Stimulated activated CD8-positive, alpha-beta memory T cell treated with anti-CD3 and anti-CD28 coated beads, Interleukin-2, amount 100 ng/mL, for 48 hours (primary cell): ENCODE data around the gene PPP2R2D.
"Not testable (repeated sequence)": the region's sequence is repeated elsewhere in the genome, so short reads cannot be mapped to it uniquely, and the experiment has no call there.

Source experiments
- DNase-seq, 2 donors: peaks; one replicate each; pipeline ENCODE4 v3.0.0-alpha.2; 2020; ENCODE audit warnings: low read depth in 2 of 2

Gene PPP2R2D

DNA sequence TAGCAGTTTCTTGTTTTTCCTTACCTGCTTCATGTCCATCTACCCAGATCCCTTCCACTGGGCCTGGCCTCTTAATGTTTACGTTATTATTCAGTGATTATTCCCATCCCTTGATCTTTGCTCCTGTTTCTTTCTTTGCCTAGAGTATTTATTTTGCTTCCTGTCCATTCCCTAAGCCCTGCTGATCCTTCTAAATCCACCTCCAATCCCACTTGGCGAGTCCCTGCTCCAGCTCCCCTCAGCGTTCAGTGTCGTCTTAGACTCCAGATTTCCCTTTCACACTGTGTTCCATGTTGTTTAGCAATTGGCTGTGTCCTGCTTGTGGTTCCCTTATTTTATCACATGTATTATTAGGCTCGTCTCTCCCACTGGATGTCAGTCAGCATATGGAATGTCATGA, 7.3 kb downstream of the PPP2R2D start:
- DNase-seq = no peak

DNA sequence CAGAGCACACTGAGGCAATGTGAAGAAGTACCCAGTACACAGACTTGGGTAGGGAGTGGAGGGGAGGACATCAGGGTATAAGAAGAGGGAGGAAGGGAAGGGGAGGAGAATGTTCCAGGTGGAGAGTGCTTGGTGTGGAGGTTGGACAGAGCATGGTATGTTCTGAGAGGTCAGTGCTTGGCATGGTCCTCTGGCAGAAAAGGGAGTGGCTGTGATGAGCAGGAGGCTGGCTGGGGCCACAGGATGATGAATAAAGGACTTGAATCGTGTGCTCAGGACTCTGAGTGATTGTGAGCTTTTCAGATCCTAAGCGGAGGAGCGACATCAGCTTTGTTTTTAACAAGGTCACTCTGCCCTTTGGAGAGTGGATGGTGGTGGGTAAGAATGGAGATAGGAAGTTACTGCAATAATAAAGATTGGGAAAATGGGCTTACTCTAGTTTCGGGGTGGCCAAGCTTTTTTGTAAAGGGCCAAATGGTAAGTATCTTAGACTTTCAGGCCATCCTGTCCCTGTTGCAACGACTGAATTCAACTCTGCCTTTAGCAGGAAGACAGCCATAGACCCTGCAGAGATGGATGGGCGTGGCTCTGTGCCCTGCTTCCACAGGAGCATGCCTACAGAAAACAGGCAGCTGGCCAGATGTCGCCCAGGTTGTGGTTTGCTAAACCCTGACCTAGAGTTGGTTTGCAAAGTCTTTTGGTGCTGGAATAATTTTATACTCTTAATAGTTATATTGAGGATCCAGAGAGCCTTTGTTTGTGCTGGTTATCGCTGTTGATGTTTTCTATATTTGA, 8.4 kb downstream of the PPP2R2D start:
- DNase-seq = no peak

DNA sequence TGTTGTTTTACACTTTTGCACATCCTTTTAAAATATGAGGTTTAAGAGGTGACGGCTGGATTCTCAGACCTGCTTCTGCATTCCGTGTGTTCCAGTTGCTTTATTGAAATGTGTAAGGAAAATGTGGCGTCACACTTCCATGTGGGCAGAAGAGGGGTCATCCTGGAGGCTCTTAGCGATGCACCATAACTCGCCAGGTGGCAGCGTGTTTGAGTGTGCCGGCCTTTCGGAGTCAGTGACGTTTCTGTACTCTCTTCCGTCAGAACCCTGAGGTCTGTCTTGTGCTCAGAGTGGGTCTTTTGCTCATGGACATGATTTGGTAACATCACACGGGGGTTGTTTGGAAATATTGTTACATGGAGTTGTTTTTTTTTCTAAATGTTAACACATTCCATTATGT, 9.1 kb downstream of the PPP2R2D start:
- no peak for DNase-seq

GRCh38 chr10:131910663-131911314, 10.0 kb downstream of the PPP2R2D start:
- DNase-seq = no peak

GRCh38 chr10:131911451-131911850, 10.6 kb downstream of the PPP2R2D start:
- no peak for DNase-seq

DNA sequence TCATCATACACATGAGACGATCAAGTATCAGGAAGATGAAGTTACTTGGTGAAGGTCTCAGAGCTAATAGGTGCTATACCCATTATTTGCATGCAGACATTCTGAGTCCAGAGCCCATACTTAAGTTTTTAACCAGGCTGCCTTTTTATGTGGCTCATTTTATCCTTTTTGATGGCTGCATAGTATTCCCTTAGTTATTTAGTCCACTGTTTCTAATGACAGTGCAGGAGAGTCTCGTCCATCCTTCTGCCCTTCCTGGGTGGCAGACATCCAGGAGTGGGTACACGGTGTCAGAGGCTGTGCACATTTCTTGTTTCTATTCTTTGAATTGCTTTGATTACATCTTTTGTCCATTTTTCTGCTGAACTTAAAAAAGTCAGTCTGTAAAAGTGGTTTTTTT, 11.8 kb downstream of the PPP2R2D start:
- DNase-seq = no peak

DNA sequence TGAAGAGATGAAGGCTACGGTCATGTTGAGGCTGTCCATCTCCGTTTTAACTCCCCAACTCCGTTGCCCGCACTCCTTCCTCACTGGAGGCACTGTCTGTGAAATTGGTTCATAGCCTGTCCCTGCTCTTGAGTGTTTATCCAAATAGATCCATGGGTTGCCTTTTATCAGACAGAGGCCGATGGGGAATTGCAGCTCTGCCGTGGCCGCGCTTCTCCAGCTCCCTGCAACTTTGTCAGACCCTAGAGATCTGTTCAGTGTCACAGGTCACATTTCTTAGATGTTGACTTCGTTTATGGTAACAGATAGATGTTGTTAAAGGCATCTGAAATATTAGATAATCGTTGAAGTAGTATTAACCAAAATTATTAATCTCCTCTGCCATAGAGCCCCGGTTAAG, 14.7 kb downstream of the PPP2R2D start:
- DNase-seq = no peak

DNA sequence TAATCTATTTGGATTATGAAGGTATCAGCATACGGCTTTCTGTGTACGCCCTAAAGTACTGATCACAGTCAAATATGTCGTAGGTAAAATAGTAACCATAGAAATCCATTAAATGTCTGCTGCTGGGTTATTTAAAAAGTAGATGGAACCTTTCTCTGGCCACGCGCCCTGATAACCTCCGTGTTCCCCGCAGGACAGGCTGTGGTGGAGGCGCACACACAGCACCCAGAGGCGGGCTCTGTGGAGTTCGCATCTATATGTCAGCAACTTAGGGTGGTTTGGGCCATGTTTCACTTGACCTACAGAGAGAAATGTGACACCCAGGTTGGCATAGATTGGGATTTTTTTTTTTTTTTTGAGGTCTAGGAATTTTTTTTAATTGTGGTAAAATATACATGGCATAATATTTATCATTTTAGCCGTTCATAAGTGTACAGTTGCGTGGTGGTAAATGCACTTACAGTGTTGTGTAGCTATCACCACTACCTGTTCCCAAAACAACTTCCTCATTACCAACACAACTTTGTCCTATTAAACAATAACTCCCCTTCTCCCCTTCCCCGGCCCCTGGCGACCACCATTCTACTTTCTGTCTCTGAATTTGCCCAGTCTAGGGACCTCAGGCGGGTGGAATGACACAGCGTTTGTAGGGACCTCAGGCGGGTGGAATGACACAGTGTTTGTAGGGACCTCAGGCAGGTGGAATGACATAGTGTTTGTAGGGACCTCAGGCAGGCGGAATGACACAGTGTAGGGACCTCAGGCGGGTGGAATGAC, 15.4 kb downstream of the PPP2R2D start:
- no peak for DNase-seq

DNA sequence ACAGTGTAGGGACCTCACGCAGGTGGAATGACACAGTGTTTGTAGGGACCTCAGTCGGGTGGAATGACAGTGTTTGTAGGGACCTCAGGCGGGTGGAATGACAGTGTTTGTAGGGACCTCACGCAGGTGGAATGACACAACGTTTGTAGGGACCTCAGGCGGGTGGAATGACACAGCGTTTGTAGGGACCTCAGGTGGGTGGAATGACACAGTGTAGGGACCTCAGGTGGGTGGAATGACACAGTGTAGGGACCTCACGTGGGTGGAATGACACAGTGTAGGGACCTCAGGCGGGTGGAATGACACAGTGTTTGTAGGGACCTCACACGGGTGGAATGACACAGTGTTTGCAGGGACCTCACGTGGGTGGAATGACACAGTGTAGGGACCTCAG, 16.0 kb downstream of the PPP2R2D start:
- DNase-seq = not testable (repeated sequence)

GRCh38 chr10:131917496-131917895, 16.7 kb downstream of the PPP2R2D start:
- not testable (repeated sequence) for DNase-seq

DNA sequence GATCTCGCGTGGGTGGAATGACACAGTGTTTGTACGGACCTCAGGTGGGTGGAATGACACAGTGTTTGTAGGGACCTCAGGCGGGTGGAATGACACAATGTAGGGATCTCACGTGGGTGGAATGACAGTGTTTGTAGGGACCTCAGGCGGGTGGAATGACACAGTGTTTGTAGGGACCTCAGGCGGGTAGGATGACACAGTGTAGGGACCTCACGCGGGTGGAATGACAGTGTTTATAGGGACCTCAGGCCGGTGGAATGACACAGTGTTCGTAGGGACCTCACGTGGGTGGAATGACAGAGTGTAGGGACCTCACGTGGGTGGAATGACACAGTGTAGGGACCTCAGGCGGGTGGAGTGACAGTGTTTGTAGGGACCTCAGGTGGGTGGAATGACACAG, 18.7 kb downstream of the PPP2R2D start:
- DNase-seq = not testable (repeated sequence)

GRCh38 chr10:131920151-131920550, 19.3 kb downstream of the PPP2R2D start:
- DNase-seq = no peak

- no peak for DNase-seq
These were observed 19.9 kb downstream of the PPP2R2D start for GRCh38 chr10:131920693-131921092.

DNA sequence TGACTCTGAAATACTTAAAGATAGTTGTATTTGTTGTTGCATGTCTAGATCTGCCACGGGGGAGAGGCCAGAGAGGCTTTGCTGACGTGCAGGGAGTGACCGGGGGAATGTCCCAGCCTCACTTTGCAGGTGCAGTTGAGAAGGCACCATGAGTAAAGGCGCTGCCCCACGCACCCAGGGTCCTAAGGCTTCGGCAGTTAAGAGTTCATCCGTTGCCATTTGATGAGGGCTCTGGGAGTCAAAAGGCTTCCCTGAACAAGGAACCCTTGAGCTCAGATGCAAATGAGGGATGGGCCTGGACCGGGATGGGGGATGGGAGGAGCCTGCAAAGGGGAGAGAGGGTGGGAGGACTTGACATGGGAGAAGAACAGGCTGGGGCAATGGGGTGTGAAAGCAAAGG, 20.4 kb downstream of the PPP2R2D start:
- no peak for DNase-seq

GRCh38 chr10:131923038-131923756, 22.4 kb downstream of the PPP2R2D start:
- DNase-seq = no peak

DNA sequence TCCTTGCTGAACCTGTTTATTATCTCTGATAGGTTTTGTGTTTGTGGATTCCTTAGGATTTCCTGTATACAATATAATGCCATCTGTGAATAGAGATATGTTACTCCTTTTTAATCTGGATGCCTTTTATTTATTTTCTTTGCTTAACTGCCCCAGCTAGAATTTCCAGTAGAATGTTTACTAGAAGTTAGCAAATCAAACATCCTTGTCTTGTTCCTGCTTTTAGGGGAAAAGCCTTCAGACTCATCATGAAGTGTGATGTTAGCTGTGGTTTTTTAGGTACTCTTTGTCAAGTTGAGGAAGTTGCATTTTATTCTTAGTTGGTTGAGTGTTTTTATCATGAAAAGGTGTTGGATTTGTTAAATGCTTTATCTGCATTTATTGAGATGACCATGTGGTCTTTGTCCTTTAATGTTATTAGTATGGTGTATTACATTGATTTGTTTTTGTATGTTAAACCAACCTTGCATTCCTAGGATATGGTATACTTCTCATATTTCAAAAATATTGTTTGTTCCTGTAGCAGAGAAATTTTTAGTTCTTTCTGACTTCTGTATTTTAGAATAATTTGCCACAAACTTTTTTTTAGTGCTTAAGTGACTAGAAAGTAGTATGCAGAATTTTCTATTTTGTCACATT, 24.3 kb downstream of the PPP2R2D start:
- DNase-seq = no peak

GRCh38 chr10:131925716-131926115, 24.9 kb downstream of the PPP2R2D start:
- DNase-seq = no peak

- DNase-seq = no peak
These were observed 25.4 kb downstream of the PPP2R2D start for GRCh38 chr10:131926253-131926652.

GRCh38 chr10:131926743-131927595, 26.2 kb downstream of the PPP2R2D start:
- no peak for DNase-seq

DNA sequence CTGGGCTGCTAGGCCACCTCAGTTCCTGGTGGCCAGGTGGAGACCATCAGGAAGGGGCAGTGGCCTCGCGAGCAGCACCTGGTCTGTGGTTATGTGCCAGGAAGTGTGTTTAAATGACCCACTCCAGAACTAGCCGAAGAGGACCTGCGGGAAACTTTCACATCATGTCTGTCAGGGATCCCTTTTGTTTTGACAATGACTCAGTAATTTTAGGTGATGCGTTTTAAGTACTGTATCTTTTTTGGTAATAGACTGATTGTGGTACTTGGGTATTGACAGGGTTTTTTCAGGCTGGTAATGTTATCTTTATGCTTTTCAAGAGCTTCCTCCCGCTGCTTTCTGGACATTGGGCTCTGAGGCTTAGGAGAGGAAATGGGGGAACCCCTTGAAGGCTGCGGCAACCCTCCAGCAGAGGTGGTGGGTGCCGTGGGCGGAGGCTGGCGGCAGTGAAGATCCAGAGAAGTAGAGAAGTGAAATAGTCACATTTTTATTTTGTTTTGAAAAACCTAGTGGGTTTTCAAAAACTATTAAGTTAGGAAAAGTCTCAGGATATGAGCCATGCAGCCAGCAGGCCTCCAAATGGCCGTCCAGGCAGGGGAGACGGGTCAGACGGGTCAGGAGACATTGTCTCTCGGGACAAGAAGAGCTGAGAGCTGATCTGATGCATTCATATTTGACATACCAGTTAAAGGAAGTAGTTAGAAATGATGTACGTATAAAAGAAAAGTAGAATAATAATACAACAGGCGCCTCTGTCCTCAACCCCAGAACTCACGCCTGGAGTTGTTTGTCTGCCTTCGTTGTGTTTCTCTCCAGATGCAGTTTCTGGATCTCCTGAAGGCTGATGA, 27.7 kb downstream of the PPP2R2D start:
- DNase-seq = peak; percentile 54 to 59
